HepG2 (cell line): Measurements from ENCODE around the gene PAK1.

Experiments
- ARHGAP35 ChIP-seq: sonication (generic); formaldehyde crosslinking; IDR thresholded peaks from 2 replicates; pipeline ENCODE4 v1.9.0; 2022; ENCODE audit warnings: mild to moderate bottlenecking, inconsistent platforms, moderate library complexity, missing genetic modification reagents, borderline replicate concordance
- CTCF ChIP-seq: sonication (generic); formaldehyde crosslinking; IDR thresholded peaks from 2 replicates; pipeline ENCODE4 v1.5.0; 2020; ENCODE audit warnings: mild to moderate bottlenecking, missing genetic modification reagents, moderate library complexity
- DZIP1 ChIP-seq: sonication (generic); formaldehyde crosslinking; IDR thresholded peaks from 2 replicates; pipeline ENCODE4 v1.5.0; 2020; ENCODE audit warnings: mild to moderate bottlenecking, missing genetic modification reagents
- ETV5 ChIP-seq: IDR thresholded peaks from 2 replicates; pipeline ENCODE4 v1.6.1; 2018; ENCODE audit warnings: missing biosample characterization, missing genetic modification reagents, inconsistent platforms, borderline replicate concordance
- FOXJ3 ChIP-seq: sonication (generic); formaldehyde crosslinking; IDR thresholded peaks from 2 replicates; pipeline ENCODE4 v1.4.0; 2020; ENCODE audit warnings: missing genetic modification reagents, mild to moderate bottlenecking, borderline replicate concordance
- FOXK2 ChIP-seq: fragments of 450-650 bp; IDR thresholded peaks from 2 replicates; pipeline ENCODE4 v1.6.1; 2016
- HOXA5 ChIP-seq: sonication (generic); formaldehyde crosslinking; IDR thresholded peaks from 2 replicates; pipeline ENCODE4 v1.4.0; 2020; ENCODE audit warnings: missing genetic modification reagents
- IRF1 ChIP-seq: sonication (generic); formaldehyde crosslinking; IDR thresholded peaks from 2 replicates; pipeline ENCODE4 v1.4.0; 2020; ENCODE audit warnings: low read depth, mild to moderate bottlenecking, missing genetic modification reagents
- MTF1 ChIP-seq: sonication (generic); formaldehyde crosslinking; IDR thresholded peaks from 2 replicates; pipeline ENCODE4 v1.5.0; 2020; ENCODE audit warnings: missing genetic modification reagents
- NR2C2 ChIP-seq: sonication (generic); formaldehyde crosslinking; IDR thresholded peaks from 2 replicates; pipeline ENCODE4 v1.4.0; 2020; ENCODE audit warnings: missing genetic modification reagents, mild to moderate bottlenecking, moderate library complexity, borderline replicate concordance
- POLR2G ChIP-seq: fragments of 200-400 bp; formaldehyde crosslinking; IDR thresholded peaks from 2 replicates; pipeline ENCODE4 v1.6.1; 2018; ENCODE audit warnings: mild to moderate bottlenecking, low read depth, low read length, moderate library complexity
- ZBTB43 ChIP-seq: sonication (generic); formaldehyde crosslinking; conservative IDR thresholded peaks from 2 replicates; pipeline ENCODE4 v1.4.0; 2020; ENCODE audit warnings: missing genetic modification reagents
- ZNF704 ChIP-seq: sonication (generic); formaldehyde crosslinking; IDR thresholded peaks from 2 replicates; pipeline ENCODE4 v1.8.1; 2023; ENCODE audit warnings: mild to moderate bottlenecking, inconsistent platforms, moderate library complexity, missing genetic modification reagents, borderline replicate concordance

GRCh38 chr11:77361184-77361583 lies 112.7 kb downstream of the PAK1 start:
- no peak for TF ChIP-seq ETV5 (CRISPR knock-in tag)
- TF ChIP-seq POLR2G, result no peak
- no peak for TF ChIP-seq FOXJ3 (CRISPR knock-in tag)
- no peak for TF ChIP-seq MTF1 (CRISPR knock-in tag)
- TF ChIP-seq HOXA5 (CRISPR knock-in tag), result no peak
- no peak for TF ChIP-seq ARHGAP35 (CRISPR knock-in tag)
- no peak for TF ChIP-seq DZIP1 (CRISPR knock-in tag)
- no peak for TF ChIP-seq ZBTB43 (CRISPR knock-in tag)
- no peak for TF ChIP-seq CTCF (CRISPR knock-in tag)
- no peak for TF ChIP-seq FOXK2
- TF ChIP-seq IRF1, result no peak
- no peak for TF ChIP-seq NR2C2
- no peak for TF ChIP-seq ZNF704 (CRISPR knock-in tag)
